Measurements from ENCODE around the gene EIF5. TPM values are rescaled to one million over a fixed set of nuclear protein-coding genes. Genes with fewer than 3 reads are reported as not detected.

Gene EIF5
- total and polyA plus RNA-seq, 10 donors: 31.9 to 261 (median 202) TPM

DNA sequence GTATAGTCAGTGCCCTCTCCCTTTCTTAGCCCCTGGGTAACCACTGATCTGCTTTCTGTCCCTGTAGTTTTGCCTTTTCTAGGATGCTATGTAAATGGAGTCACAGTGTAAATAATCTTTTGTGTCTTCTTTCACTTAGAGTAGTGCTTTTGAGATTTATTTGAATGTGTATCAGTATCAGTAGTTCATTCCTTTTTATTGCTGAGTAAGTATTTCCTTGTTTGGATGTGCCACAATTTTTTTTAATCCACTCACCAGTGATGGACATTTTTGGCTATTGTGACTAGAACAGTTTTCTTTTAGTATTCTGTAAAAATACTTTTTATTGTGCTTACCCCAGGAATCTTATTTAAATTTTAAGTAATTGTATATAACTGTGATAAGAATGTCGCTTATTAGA lies 54.6 kb downstream of the EIF5 start:
- peak overlapping the region in 1 of 8 donors; percentile 30 for H3K27ac ChIP-seq
- WGBS, 5 donors: 97 to 100% (median 100%) methylated on average over 1 of the region's 1 CpG
- H3K27me3 ChIP-seq (replicated peaks in 1 of 7): no peaks in the 10 kb centered on the region
- H3K9me3 ChIP-seq: no peaks in the 10 kb centered on the region
- peak overlapping the region in 1 of 8 donors; percentile 93 for H3K4me3 ChIP-seq
- intact Hi-C loops (cut with DNase I; ENCODE audit: low total_unique reads): no loop called here
- peaks cover 59 to 86% (median 73%) of the 10 kb centered on the region in 6 donors for H3K4me1 ChIP-seq
- no peak for DNase-seq
- H3K36me3 ChIP-seq: no peaks in the 10 kb centered on the region
- TF ChIP-seq POLR2A (IDR thresholded peaks at IDR 0.05): no peak
- TF ChIP-seq, protein P1, sequence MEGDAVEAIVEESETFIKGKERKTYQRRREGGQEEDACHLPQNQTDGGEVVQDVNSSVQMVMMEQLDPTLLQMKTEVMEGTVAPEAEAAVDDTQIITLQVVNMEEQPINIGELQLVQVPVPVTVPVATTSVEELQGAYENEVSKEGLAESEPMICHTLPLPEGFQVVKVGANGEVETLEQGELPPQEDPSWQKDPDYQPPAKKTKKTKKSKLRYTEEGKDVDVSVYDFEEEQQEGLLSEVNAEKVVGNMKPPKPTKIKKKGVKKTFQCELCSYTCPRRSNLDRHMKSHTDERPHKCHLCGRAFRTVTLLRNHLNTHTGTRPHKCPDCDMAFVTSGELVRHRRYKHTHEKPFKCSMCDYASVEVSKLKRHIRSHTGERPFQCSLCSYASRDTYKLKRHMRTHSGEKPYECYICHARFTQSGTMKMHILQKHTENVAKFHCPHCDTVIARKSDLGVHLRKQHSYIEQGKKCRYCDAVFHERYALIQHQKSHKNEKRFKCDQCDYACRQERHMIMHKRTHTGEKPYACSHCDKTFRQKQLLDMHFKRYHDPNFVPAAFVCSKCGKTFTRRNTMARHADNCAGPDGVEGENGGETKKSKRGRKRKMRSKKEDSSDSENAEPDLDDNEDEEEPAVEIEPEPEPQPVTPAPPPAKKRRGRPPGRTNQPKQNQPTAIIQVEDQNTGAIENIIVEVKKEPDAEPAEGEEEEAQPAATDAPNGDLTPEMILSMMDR (IDR thresholded peaks at IDR 0.05 in 8 of 11, conservative IDR thresholded peaks at IDR 0.05 in 3 of 11): no peak
- no peak for TF ChIP-seq POLR2AphosphoS5 (IDR thresholded peaks at IDR 0.05)

DNA sequence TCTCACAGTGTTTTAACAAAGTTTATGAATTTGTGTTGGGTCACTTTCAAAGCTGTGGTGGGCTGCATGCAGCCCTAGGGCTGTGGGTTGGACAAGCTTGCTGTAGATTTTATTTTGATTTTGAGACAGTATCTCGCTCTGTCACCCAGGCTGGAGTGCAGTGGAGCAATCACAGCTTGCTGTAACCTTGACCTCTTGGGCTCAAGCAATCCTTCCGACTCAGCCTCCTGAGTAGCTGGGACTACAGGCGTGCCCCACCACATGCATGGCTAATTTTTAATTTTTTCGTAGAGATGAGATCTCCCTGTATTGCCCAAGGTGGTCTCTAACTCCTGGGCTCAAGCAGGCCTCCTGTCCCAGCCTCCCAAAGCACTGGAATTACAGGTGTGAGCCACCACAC lies 56.6 kb downstream of the EIF5 start:
- Histone ChIP-seq H3K27me3 (replicated peaks in 1 of 7) (no peaks in the 10 kb centered on the region), H3K4me3 (no peak overlapping the region), H3K27ac (peak overlapping the region in 5 of 8 donors; percentile 31 to 64 (median 45)), H3K36me3 (no peaks in the 10 kb centered on the region), H3K9me3 (no peaks in the 10 kb centered on the region), H3K4me1 (peaks cover 71 to 94% (median 85%) of the 10 kb centered on the region in 6 donors)
- TF ChIP-seq POLR2AphosphoS5 (IDR thresholded peaks at IDR 0.05) (no peak), POLR2A (IDR thresholded peaks at IDR 0.05) (no peak)
- TF ChIP-seq, protein P1 (IDR thresholded peaks at IDR 0.05 in 8 of 11, conservative IDR thresholded peaks at IDR 0.05 in 3 of 11): no peak
- DNase-seq: no peak
- WGBS, 5 donors: 78 to 84% (median 80%) methylated on average over 3 to 4 of the region's 4 CpGs
- intact Hi-C loops (cut with DNase I; ENCODE audit: low total_unique reads): loop anchor here (5.0 to 10.0 kb wide), 2 partner anchors 48 to 84 kb away; no protein-coding TSS in a partner anchor

DNA sequence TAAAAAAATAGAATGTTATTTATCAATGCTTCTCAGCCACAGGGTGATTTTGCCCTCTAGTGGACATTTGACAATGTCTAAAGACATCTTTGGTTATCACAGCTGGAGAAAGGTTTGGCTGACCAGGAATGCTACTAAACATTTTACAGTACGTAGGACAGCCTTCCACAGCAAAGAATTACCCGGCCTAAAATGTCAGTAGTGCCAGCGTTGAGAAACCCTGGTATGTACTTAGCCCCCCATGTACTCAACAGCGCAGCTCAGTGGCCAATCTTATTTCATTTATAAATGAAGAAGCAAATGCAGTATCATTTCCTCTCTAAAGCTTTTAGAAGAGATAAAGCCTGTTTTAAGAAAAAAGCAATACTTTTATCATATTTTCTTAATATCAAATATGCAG lies 57.0 kb downstream of the EIF5 start:
- no peaks in the 10 kb centered on the region for H3K9me3 ChIP-seq
- no peak for DNase-seq
- no peaks in the 10 kb centered on the region for H3K36me3 ChIP-seq
- H3K4me3 ChIP-seq: no peak overlapping the region
- H3K4me1 ChIP-seq: peaks cover 75 to 98% (median 89%) of the 10 kb centered on the region in 6 donors
- intact Hi-C loops (cut with DNase I; ENCODE audit: low total_unique reads): loop anchor here (5.0 to 10.0 kb wide), 2 partner anchors 49 to 84 kb away; no protein-coding TSS in a partner anchor
- no peaks in the 10 kb centered on the region for H3K27me3 ChIP-seq (replicated peaks in 1 of 7)
- peak overlapping the region in 5 of 8 donors; percentile 31 to 64 (median 45) for H3K27ac ChIP-seq
- no peak for TF ChIP-seq POLR2A (IDR thresholded peaks at IDR 0.05)
- no peak for TF ChIP-seq POLR2AphosphoS5 (IDR thresholded peaks at IDR 0.05)
- TF ChIP-seq, protein P1 (IDR thresholded peaks at IDR 0.05 in 8 of 11, conservative IDR thresholded peaks at IDR 0.05 in 3 of 11): peak in 10 of 11 experiments; percentile 18 to 67 (median 54)
- 2 to 5% (median 4%) methylated on average over 4 of the region's 4 CpGs for WGBS, 5 donors

DNA sequence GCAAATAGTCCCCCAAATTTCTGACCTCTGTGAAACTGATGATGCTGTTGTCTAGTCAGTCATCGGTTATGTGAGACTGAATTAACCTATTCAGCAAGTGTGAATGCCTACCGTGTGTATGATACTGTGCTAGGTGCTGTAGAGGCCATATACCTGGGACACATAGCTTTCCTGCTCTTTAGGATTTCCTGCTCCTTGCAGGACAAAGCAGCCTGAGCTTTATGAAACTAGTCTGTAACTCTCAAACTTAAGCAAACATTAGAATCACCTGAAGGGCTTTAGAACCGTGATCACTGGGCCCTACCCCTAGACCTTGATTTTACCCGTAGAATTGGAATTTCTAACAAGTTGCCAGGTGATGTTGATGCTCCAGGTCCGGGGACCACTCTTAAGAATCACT lies 58.1 kb downstream of the EIF5 start:
- no peaks in the 10 kb centered on the region for H3K36me3 ChIP-seq
- DNase-seq: no peak
- TF ChIP-seq POLR2A (IDR thresholded peaks at IDR 0.05): no peak
- TF ChIP-seq POLR2AphosphoS5 (IDR thresholded peaks at IDR 0.05): no peak
- TF ChIP-seq, protein P1 (IDR thresholded peaks at IDR 0.05 in 8 of 11, conservative IDR thresholded peaks at IDR 0.05 in 3 of 11): no peak
- H3K9me3 ChIP-seq: no peaks in the 10 kb centered on the region
- WGBS, 5 donors: 75 to 87% (median 79%) methylated on average over 5 of the region's 5 CpGs
- peak overlapping the region in 2 of 8 donors; percentile 45 to 64 for H3K27ac ChIP-seq
- no peak overlapping the region for H3K4me3 ChIP-seq
- intact Hi-C loops (cut with DNase I; ENCODE audit: low total_unique reads): loop anchor here (5.0 to 10.0 kb wide), 2 partner anchors 50 to 83 kb away; no protein-coding TSS in a partner anchor
- H3K4me1 ChIP-seq: peaks cover 70 to 98% (median 91%) of the 10 kb centered on the region in 6 donors
- no peaks in the 10 kb centered on the region for H3K27me3 ChIP-seq (replicated peaks in 1 of 7)
